GM23338 (cell line): ENCODE data around the gene A2ML1. TPM values are rescaled to one million over a fixed set of nuclear protein-coding genes. Genes with fewer than 3 reads are reported as not detected.

ENCODE experiments used
- ATAC-seq: fragments of 200-7000 bp; cut with Tn5 transposase; 3 replicates; pipeline ENCODE4 v1.9.1; 2020
- DNase-seq: peaks from one replicate; pipeline ENCODE4 v3.0.0-alpha.2; 2015; ENCODE audit warnings: low spot score
- H2AFZ ChIP-seq: fragments of 200-600 bp; sonication (generic); 2 replicates; pipeline ENCODE4 v1.8.0; 2016; ENCODE audit warnings: antibody characterized with exemption, mild to moderate bottlenecking, moderate library complexity
- H3F3A ChIP-seq: fragments of 200-600 bp; sonication (generic); replicated peaks from 2 replicates; pipeline ENCODE4 v1.8.0; 2017; ENCODE audit warnings: antibody characterized with exemption, mixed run types, low read depth
- H3K27ac ChIP-seq: fragments of 200-600 bp; sonication (generic); 2 replicates; pipeline ENCODE4 v1.6.1; 2016; ENCODE audit warnings: low read depth
- H3K27me3 ChIP-seq: fragments of 200-600 bp; sonication (generic); 2 replicates; pipeline ENCODE4 v1.8.0; 2016; ENCODE audit warnings: mild to moderate bottlenecking, mixed run types, moderate library complexity; ENCODE audit not compliant: insufficient read depth
- H3K36me3 ChIP-seq: fragments of 200-600 bp; sonication (generic); 2 replicates; pipeline ENCODE4 v1.8.0; 2016; ENCODE audit warnings: mild to moderate bottlenecking; ENCODE audit not compliant: insufficient read depth
- H3K4me1 ChIP-seq: fragments of 200-600 bp; sonication (generic); 2 replicates; pipeline ENCODE4 v1.8.0; 2016; ENCODE audit warnings: mild to moderate bottlenecking, moderate library complexity; ENCODE audit not compliant: insufficient read depth
- H3K4me2 ChIP-seq: fragments of 200-600 bp; sonication (generic); 2 replicates; pipeline ENCODE4 v1.7.1; 2017; ENCODE audit warnings: mixed run types
- H3K4me3 ChIP-seq: fragments of 200-600 bp; sonication (generic); 2 replicates; pipeline ENCODE4 v1.6.1; 2016; ENCODE audit warnings: mixed run types
- H3K79me2 ChIP-seq: fragments of 200-600 bp; sonication (generic); replicated peaks from 2 replicates; pipeline ENCODE4 v1.8.0; 2017; ENCODE audit warnings: mild to moderate bottlenecking; ENCODE audit not compliant: insufficient read depth
- H3K9me2 ChIP-seq: fragments of 200-600 bp; sonication (generic); 2 replicates; pipeline ENCODE4 v1.8.0; 2017; ENCODE audit not compliant: insufficient read depth
- H4K20me1 ChIP-seq: fragments of 200-600 bp; sonication (generic); replicated peaks from 2 replicates; pipeline ENCODE4 v1.8.0; 2017; ENCODE audit warnings: mild to moderate bottlenecking; ENCODE audit not compliant: insufficient read depth
- H3K27ac Mint-ChIP-seq: 2 replicates; pipeline ENCODE4 v1.8.0; 2020; ENCODE audit warnings: inconsistent platforms, mild to moderate bottlenecking, moderate library complexity, mixed read lengths
- H3K27me3 Mint-ChIP-seq: 3 replicates; pipeline ENCODE4 v1.8.0; 2022; ENCODE audit warnings: low read depth, mild to moderate bottlenecking, moderate library complexity, mixed read lengths, inconsistent platforms; ENCODE audit not compliant: insufficient read depth, poor library complexity
- H3K36me3 Mint-ChIP-seq: 3 replicates; pipeline ENCODE4 v1.8.0; 2021; ENCODE audit warnings: low read depth, mild to moderate bottlenecking, inconsistent platforms, moderate library complexity, mixed read lengths
- H3K4me1 Mint-ChIP-seq: 3 replicates; pipeline ENCODE4 v1.8.0; 2020; ENCODE audit warnings: mild to moderate bottlenecking, inconsistent platforms, mixed read lengths
- H3K4me3 Mint-ChIP-seq: 3 replicates; pipeline ENCODE4 v1.8.0; 2021; ENCODE audit warnings: moderate library complexity, mild to moderate bottlenecking, inconsistent platforms, mixed read lengths
- H3K9me3 Mint-ChIP-seq: 3 replicates; pipeline ENCODE4 v1.8.0; 2020; ENCODE audit warnings: moderate library complexity, mild to moderate bottlenecking, inconsistent platforms, mixed read lengths
- CREB1 ChIP-seq: fragments of 250-450 bp; sonication (Bioruptor Pico); IDR thresholded peaks from 2 replicates; pipeline ENCODE4 v1.5.0; 2020; ENCODE audit warnings: low read depth, mild to moderate bottlenecking, moderate library complexity
- EZH2 ChIP-seq: fragments of 200-600 bp; sonication (generic); IDR thresholded peaks from one replicate; pipeline ENCODE4 v1.8.0; 2017; ENCODE audit warnings: antibody characterized with exemption, mild to moderate bottlenecking, low read depth; ENCODE audit not compliant: unreplicated experiment
- EZH2phosphoT487 ChIP-seq: fragments of 200-600 bp; sonication (generic); IDR thresholded peaks from one replicate; pipeline ENCODE4 v1.8.1; 2018; ENCODE audit warnings: antibody characterized with exemption; ENCODE audit not compliant: unreplicated experiment
- JUNB ChIP-seq: IDR thresholded peaks from one replicate; pipeline ENCODE4 v1.6.1; 2016; ENCODE audit warnings: antibody characterized with exemption; ENCODE audit not compliant: unreplicated experiment
- NANOG ChIP-seq: IDR thresholded peaks from 2 replicates; pipeline ENCODE4 v1.6.1; 2016; ENCODE audit warnings: antibody characterized with exemption, borderline replicate concordance
- POLR2AphosphoS5 ChIP-seq: IDR thresholded peaks from 2 replicates; pipeline ENCODE4 v1.6.1; 2016; ENCODE audit warnings: antibody characterized with exemption, low read depth
- STAT1 ChIP-seq: IDR thresholded peaks from one replicate; pipeline ENCODE4 v1.6.1; 2016; ENCODE audit warnings: antibody characterized with exemption; ENCODE audit not compliant: unreplicated experiment
- ZNF114 ChIP-seq: fragments of 250-450 bp; sonication (Bioruptor Pico); IDR thresholded peaks from 2 replicates; pipeline ENCODE4 v1.5.0; 2020; ENCODE audit warnings: mild to moderate bottlenecking, moderate library complexity
- ZNF331 ChIP-seq: fragments of 250-450 bp; sonication (Bioruptor Pico); IDR thresholded peaks from 2 replicates; pipeline ENCODE4 v1.5.0; 2020; ENCODE audit warnings: low read depth, mild to moderate bottlenecking, moderate library complexity
- polyA plus RNA-seq: library from polyadenylated mRNA; unstranded; fragments of >200 nt; fragmentation: Nextera tagmentation; extraction: Ambion mirVana; gene quantifications from 2 replicates; pipeline ENCODE4 v1.2.1, GENCODE V29; 2016
- total RNA-seq: library from RNA; depleted of rRNA; stranded (reverse); fragments of >200 nt; shearing (Covaris generic); gene quantifications from 2 replicates; pipeline ENCODE4 v1.2.3, GENCODE V29; 2014
- TF ChIP-seq, protein P1 (sequence below), 2 experiments: fragments of 200-600 bp in 1 of 2; sonication (generic) in 1 of 2; conservative IDR thresholded peaks; 2 replicates each; pipeline versions ENCODE4 v1.5.1 to v1.6.1; 2016 to 2017; ENCODE audit warnings: antibody characterized with exemption in 2 of 2, low read depth in 2 of 2, mild to moderate bottlenecking in 2 of 2, moderate library complexity in 1 of 2
- TF ChIP-seq, protein P2 (sequence below): fragments of 250-450 bp; sonication (Bioruptor Pico); IDR thresholded peaks from 2 replicates; pipeline ENCODE4 v1.5.0; 2020; ENCODE audit warnings: mild to moderate bottlenecking, moderate library complexity
- TF ChIP-seq, protein P3 (sequence below): IDR thresholded peaks from 2 replicates; pipeline ENCODE4 v1.6.1; 2016; ENCODE audit warnings: antibody characterized with exemption
- TF ChIP-seq, protein P4 (sequence below): IDR thresholded peaks from one replicate; pipeline ENCODE4 v1.6.1; 2018; ENCODE audit warnings: antibody characterized with exemption; ENCODE audit not compliant: unreplicated experiment

The A2ML1 gene
- total and polyA plus RNA-seq, 2 experiments from 2014 or later: 3.8 to 6.0 TPM

DNA sequence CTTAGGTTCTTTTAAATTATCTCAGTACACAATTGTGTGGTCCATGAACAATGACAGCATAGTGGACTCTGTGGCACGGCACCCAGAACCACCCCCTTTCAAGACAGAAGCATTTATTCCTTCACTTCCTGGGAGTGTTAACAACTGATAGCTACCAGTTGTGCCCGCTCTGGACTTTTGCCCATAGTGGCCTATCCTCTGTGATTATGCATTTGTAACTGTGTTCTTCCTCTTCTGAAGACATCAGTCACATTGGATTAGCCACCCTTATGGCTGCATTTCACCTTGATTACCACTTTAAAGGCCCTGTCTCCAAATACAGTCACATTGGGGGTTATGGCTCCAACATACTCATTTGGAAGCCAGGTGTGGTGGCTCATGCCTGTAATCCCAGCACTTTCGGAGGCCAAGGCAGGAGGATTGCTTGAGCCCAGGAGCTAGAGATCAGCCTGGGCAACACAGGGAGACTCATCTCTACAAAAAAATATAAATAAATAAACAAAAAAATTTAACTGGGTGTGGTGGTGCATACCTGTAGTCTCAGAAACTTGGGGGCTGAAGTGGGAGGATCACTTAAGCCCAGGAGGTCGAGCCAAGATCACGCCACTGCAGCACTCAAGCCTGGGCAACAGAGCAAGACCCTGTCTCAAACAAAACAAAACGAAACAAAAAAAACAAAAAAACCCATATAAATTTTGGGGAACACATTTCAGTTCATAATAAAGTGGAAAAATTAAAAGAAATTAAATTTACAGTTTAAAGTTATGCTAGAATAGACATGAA, 64.3 kb downstream of the A2ML1 start:
- H3K36me3 Mint-ChIP-seq: peaks cover 29% of the 10 kb centered on the region
- Histone ChIP-seq H3K4me1 (peaks cover 11% of the 10 kb centered on the region), H3K4me2 (no peak overlapping the region), H3K27me3 (no peaks in the 10 kb centered on the region), H3K27ac (no peak overlapping the region), H3K79me2 (no peaks in the 10 kb centered on the region), H3F3A (no peaks in the 10 kb centered on the region), H2AFZ (no peak overlapping the region), H3K36me3 (no peaks in the 10 kb centered on the region), H3K9me2 (no peaks in the 10 kb centered on the region), H4K20me1 (no peaks in the 10 kb centered on the region), H3K4me3 (no peak overlapping the region)
- TF ChIP-seq EZH2phosphoT487 (no peak), POLR2AphosphoS5 (no peak), STAT1 (no peak), CREB1 (CRISPR knock-in tag) (no peak), ZNF114 (CRISPR knock-in tag) (no peak), NANOG (no peak), EZH2 (no peak), JUNB (no peak), ZNF331 (CRISPR knock-in tag) (no peak)
- TF ChIP-seq, protein P1, sequence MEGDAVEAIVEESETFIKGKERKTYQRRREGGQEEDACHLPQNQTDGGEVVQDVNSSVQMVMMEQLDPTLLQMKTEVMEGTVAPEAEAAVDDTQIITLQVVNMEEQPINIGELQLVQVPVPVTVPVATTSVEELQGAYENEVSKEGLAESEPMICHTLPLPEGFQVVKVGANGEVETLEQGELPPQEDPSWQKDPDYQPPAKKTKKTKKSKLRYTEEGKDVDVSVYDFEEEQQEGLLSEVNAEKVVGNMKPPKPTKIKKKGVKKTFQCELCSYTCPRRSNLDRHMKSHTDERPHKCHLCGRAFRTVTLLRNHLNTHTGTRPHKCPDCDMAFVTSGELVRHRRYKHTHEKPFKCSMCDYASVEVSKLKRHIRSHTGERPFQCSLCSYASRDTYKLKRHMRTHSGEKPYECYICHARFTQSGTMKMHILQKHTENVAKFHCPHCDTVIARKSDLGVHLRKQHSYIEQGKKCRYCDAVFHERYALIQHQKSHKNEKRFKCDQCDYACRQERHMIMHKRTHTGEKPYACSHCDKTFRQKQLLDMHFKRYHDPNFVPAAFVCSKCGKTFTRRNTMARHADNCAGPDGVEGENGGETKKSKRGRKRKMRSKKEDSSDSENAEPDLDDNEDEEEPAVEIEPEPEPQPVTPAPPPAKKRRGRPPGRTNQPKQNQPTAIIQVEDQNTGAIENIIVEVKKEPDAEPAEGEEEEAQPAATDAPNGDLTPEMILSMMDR (conservative IDR thresholded peaks at IDR 0.05; ENCODE audit: low read depth in 2 of 2): no peak
- TF ChIP-seq, protein P2, sequence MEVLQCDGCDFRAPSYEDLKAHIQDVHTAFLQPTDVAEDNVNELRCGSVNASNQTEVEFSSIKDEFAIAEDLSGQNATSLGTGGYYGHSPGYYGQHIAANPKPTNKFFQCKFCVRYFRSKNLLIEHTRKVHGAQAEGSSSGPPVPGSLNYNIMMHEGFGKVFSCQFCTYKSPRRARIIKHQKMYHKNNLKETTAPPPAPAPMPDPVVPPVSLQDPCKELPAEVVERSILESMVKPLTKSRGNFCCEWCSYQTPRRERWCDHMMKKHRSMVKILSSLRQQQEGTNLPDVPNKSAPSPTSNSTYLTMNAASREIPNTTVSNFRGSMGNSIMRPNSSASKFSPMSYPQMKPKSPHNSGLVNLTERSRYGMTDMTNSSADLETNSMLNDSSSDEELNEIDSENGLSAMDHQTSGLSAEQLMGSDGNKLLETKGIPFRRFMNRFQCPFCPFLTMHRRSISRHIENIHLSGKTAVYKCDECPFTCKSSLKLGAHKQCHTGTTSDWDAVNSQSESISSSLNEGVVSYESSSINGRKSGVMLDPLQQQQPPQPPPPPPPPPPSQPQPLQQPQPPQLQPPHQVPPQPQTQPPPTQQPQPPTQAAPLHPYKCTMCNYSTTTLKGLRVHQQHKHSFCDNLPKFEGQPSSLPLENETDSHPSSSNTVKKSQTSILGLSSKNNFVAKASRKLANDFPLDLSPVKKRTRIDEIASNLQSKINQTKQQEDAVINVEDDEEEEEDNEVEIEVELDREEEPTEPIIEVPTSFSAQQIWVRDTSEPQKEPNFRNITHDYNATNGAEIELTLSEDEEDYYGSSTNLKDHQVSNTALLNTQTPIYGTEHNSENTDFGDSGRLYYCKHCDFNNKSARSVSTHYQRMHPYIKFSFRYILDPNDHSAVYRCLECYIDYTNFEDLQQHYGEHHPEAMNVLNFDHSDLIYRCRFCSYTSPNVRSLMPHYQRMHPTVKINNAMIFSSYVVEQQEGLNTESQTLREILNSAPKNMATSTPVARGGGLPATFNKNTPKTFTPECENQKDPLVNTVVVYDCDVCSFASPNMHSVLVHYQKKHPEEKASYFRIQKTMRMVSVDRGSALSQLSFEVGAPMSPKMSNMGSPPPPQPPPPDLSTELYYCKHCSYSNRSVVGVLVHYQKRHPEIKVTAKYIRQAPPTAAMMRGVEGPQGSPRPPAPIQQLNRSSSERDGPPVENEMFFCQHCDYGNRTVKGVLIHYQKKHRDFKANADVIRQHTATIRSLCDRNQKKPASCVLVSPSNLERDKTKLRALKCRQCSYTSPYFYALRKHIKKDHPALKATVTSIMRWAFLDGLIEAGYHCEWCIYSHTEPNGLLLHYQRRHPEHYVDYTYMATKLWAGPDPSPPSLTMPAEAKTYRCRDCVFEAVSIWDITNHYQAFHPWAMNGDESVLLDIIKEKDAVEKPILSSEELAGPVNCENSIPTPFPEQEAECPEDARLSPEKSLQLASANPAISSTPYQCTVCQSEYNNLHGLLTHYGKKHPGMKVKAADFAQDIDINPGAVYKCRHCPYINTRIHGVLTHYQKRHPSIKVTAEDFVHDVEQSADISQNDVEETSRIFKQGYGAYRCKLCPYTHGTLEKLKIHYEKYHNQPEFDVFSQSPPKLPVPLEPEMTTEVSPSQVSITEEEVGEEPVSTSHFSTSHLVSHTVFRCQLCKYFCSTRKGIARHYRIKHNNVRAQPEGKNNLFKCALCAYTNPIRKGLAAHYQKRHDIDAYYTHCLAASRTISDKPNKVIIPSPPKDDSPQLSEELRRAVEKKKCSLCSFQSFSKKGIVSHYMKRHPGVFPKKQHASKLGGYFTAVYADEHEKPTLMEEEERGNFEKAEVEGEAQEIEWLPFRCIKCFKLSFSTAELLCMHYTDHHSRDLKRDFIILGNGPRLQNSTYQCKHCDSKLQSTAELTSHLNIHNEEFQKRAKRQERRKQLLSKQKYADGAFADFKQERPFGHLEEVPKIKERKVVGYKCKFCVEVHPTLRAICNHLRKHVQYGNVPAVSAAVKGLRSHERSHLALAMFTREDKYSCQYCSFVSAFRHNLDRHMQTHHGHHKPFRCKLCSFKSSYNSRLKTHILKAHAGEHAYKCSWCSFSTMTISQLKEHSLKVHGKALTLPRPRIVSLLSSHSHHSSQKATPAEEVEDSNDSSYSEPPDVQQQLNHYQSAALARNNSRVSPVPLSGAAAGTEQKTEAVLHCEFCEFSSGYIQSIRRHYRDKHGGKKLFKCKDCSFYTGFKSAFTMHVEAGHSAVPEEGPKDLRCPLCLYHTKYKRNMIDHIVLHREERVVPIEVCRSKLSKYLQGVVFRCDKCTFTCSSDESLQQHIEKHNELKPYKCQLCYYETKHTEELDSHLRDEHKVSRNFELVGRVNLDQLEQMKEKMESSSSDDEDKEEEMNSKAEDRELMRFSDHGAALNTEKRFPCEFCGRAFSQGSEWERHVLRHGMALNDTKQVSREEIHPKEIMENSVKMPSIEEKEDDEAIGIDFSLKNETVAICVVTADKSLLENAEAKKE: no peak
- TF ChIP-seq, protein P3, sequence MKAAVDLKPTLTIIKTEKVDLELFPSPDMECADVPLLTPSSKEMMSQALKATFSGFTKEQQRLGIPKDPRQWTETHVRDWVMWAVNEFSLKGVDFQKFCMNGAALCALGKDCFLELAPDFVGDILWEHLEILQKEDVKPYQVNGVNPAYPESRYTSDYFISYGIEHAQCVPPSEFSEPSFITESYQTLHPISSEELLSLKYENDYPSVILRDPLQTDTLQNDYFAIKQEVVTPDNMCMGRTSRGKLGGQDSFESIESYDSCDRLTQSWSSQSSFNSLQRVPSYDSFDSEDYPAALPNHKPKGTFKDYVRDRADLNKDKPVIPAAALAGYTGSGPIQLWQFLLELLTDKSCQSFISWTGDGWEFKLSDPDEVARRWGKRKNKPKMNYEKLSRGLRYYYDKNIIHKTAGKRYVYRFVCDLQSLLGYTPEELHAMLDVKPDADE: no peak
- TF ChIP-seq, protein P4, sequence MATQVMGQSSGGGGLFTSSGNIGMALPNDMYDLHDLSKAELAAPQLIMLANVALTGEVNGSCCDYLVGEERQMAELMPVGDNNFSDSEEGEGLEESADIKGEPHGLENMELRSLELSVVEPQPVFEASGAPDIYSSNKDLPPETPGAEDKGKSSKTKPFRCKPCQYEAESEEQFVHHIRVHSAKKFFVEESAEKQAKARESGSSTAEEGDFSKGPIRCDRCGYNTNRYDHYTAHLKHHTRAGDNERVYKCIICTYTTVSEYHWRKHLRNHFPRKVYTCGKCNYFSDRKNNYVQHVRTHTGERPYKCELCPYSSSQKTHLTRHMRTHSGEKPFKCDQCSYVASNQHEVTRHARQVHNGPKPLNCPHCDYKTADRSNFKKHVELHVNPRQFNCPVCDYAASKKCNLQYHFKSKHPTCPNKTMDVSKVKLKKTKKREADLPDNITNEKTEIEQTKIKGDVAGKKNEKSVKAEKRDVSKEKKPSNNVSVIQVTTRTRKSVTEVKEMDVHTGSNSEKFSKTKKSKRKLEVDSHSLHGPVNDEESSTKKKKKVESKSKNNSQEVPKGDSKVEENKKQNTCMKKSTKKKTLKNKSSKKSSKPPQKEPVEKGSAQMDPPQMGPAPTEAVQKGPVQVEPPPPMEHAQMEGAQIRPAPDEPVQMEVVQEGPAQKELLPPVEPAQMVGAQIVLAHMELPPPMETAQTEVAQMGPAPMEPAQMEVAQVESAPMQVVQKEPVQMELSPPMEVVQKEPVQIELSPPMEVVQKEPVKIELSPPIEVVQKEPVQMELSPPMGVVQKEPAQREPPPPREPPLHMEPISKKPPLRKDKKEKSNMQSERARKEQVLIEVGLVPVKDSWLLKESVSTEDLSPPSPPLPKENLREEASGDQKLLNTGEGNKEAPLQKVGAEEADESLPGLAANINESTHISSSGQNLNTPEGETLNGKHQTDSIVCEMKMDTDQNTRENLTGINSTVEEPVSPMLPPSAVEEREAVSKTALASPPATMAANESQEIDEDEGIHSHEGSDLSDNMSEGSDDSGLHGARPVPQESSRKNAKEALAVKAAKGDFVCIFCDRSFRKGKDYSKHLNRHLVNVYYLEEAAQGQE: no peak
- ATAC-seq: no peak
- H3K4me3 Mint-ChIP-seq: no peak overlapping the region
- DNase-seq: no peak
- H3K4me1 Mint-ChIP-seq: peaks cover 8% of the 10 kb centered on the region; the same call in 2 of the 3 replicates
- peaks cover 22% of the 10 kb centered on the region for H3K9me3 Mint-ChIP-seq
- H3K27me3 Mint-ChIP-seq: peaks cover 5% of the 10 kb centered on the region
- no peak overlapping the region for H3K27ac Mint-ChIP-seq
